ENCODE data around the gene ZNF451.

Gene ZNF451

GRCh38 chr6:57201718-57202117 is 111.7 kb downstream of the ZNF451 start:
- Histone ChIP-seq H2AFZ (ENCODE audit: low read depth, low read length, severe bottlenecking) (no peak overlapping the region), H3K27me3 (ENCODE audit: low read length) (no peaks in the 10 kb centered on the region), H3K9ac (ENCODE audit: low read length) (no peak overlapping the region), H3K4me2 (ENCODE audit: low read depth, low read length, poor library complexity, severe bottlenecking) (no peak overlapping the region), H3K4me3 (ENCODE audit: insufficient read depth, low read length, poor library complexity, severe bottlenecking) (no peak overlapping the region), H4K20me1 (ENCODE audit: low read depth, low read length) (peaks cover 3% of the 10 kb centered on the region; the same call in 1 of the 2 replicates), H3K9me2 (replicated peaks; ENCODE audit: insufficient read depth, low read length) (no peaks in the 10 kb centered on the region), H3K79me2 (ENCODE audit: insufficient read depth, low read length) (no peaks in the 10 kb centered on the region), H3K9me3 (ENCODE audit: insufficient read depth, low read length) (no peaks in the 10 kb centered on the region), H3F3A (ENCODE audit: insufficient read depth) (peaks cover 5% of the 10 kb centered on the region; the same call in 1 of the 2 replicates), H3K27ac (ENCODE audit: low read depth, low read length) (no peak overlapping the region), H3K36me3 (ENCODE audit: low read length) (peaks cover 3% of the 10 kb centered on the region; the same call in 1 of the 2 replicates)
- TF ChIP-seq, protein P1, sequence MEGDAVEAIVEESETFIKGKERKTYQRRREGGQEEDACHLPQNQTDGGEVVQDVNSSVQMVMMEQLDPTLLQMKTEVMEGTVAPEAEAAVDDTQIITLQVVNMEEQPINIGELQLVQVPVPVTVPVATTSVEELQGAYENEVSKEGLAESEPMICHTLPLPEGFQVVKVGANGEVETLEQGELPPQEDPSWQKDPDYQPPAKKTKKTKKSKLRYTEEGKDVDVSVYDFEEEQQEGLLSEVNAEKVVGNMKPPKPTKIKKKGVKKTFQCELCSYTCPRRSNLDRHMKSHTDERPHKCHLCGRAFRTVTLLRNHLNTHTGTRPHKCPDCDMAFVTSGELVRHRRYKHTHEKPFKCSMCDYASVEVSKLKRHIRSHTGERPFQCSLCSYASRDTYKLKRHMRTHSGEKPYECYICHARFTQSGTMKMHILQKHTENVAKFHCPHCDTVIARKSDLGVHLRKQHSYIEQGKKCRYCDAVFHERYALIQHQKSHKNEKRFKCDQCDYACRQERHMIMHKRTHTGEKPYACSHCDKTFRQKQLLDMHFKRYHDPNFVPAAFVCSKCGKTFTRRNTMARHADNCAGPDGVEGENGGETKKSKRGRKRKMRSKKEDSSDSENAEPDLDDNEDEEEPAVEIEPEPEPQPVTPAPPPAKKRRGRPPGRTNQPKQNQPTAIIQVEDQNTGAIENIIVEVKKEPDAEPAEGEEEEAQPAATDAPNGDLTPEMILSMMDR (IDR thresholded peaks at IDR 0.05; ENCODE audit: insufficient read depth, low read length, poor library complexity, severe bottlenecking) = no peak
- TF ChIP-seq EZH2phosphoT487 (conservative IDR thresholded peaks at IDR 0.05; ENCODE audit: low read length) = no peak

DNA sequence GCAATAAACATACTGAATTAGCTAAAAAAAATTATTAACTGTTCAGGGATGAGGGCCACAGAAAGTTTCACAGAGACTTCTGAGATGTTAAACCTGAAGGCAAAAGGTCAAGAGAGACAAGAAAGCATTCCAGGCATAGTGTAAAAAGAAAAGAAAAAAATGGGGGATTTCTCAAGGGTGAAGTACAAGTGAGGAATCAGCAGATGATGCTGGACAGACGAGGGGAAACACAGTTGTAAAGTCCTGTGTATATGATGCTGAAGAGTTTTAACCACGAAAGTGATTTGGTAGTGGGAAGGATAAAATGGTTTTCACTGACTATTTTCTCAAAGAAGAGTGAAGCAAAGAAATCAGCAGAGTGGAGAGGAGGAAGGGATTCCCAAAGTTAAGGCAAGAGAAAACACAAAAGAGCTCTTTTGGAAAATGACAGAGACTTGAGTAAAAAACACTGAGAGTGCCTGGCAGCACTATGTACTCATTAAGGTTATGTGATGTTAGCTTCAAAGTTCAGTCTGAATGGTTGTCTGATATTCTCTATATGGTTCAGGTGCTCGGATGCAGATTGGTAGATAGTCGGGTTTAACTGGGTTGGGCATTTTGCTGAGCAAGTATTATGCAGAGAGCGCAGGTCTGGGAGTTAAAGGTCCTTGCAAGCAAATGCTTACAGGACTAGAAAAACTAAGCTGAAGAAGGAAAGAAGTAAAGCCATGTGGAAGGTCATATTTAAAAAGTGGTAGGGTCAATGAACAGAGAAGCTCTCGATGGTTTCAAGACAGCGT is 115.8 kb downstream of the ZNF451 start:
- H2AFZ ChIP-seq (ENCODE audit: low read depth, low read length, severe bottlenecking) = no peak overlapping the region
- H3F3A ChIP-seq (ENCODE audit: insufficient read depth) = peaks cover 4% of the 10 kb centered on the region; the same call in 1 of the 2 replicates
- no peaks in the 10 kb centered on the region for H3K9me2 ChIP-seq (replicated peaks; ENCODE audit: insufficient read depth, low read length)
- no peak overlapping the region for H3K9ac ChIP-seq (ENCODE audit: low read length)
- H3K27me3 ChIP-seq (ENCODE audit: low read length) = no peaks in the 10 kb centered on the region
- peaks cover 14% of the 10 kb centered on the region for H3K79me2 ChIP-seq (ENCODE audit: insufficient read depth, low read length)
- H4K20me1 ChIP-seq (ENCODE audit: low read depth, low read length) = peaks cover 3% of the 10 kb centered on the region; the same call in 1 of the 2 replicates
- peaks cover 3% of the 10 kb centered on the region; the same call in 1 of the 2 replicates for H3K36me3 ChIP-seq (ENCODE audit: low read length)
- H3K4me2 ChIP-seq (ENCODE audit: low read depth, low read length, poor library complexity, severe bottlenecking) = no peak overlapping the region
- TF ChIP-seq, protein P1 (IDR thresholded peaks at IDR 0.05; ENCODE audit: insufficient read depth, low read length, poor library complexity, severe bottlenecking) = no peak
- no peak for TF ChIP-seq EZH2phosphoT487 (conservative IDR thresholded peaks at IDR 0.05; ENCODE audit: low read length)
- H3K9me3 ChIP-seq (ENCODE audit: insufficient read depth, low read length) = no peaks in the 10 kb centered on the region
- H3K27ac ChIP-seq (ENCODE audit: low read depth, low read length) = no peak overlapping the region
- H3K4me3 ChIP-seq (ENCODE audit: insufficient read depth, low read length, poor library complexity, severe bottlenecking) = no peak overlapping the region

- no peak overlapping the region for H3K4me3 ChIP-seq (ENCODE audit: insufficient read depth, low read length, poor library complexity, severe bottlenecking)
- TF ChIP-seq EZH2phosphoT487 (conservative IDR thresholded peaks at IDR 0.05; ENCODE audit: low read length) = no peak
- TF ChIP-seq, protein P1 (IDR thresholded peaks at IDR 0.05; ENCODE audit: insufficient read depth, low read length, poor library complexity, severe bottlenecking) = no peak
- H3F3A ChIP-seq (ENCODE audit: insufficient read depth) = peaks cover 4% of the 10 kb centered on the region; the same call in 1 of the 2 replicates
- peaks cover 3% of the 10 kb centered on the region; the same call in 1 of the 2 replicates for H4K20me1 ChIP-seq (ENCODE audit: low read depth, low read length)
- H3K27me3 ChIP-seq (ENCODE audit: low read length) = no peaks in the 10 kb centered on the region
- peaks cover 26% of the 10 kb centered on the region for H3K79me2 ChIP-seq (ENCODE audit: insufficient read depth, low read length)
- H3K9me3 ChIP-seq (ENCODE audit: insufficient read depth, low read length) = no peaks in the 10 kb centered on the region
- peaks cover 3% of the 10 kb centered on the region; the same call in 1 of the 2 replicates for H3K36me3 ChIP-seq (ENCODE audit: low read length)
- no peak overlapping the region for H3K4me2 ChIP-seq (ENCODE audit: low read depth, low read length, poor library complexity, severe bottlenecking)
- H3K9ac ChIP-seq (ENCODE audit: low read length) = no peak overlapping the region
- no peak overlapping the region for H2AFZ ChIP-seq (ENCODE audit: low read depth, low read length, severe bottlenecking)
- no peaks in the 10 kb centered on the region for H3K9me2 ChIP-seq (replicated peaks; ENCODE audit: insufficient read depth, low read length)
- H3K27ac ChIP-seq (ENCODE audit: low read depth, low read length) = no peak overlapping the region
These were observed 117.2 kb downstream of the ZNF451 start for GRCh38 chr6:57207141-57207540.

All from SU-DHL-6 (cell line).